Measurements from ENCODE around the gene PIGZ. TPM values are rescaled to one million over a fixed set of nuclear protein-coding genes. Genes with fewer than 3 reads are reported as not detected.

The PIGZ gene
- total RNA-seq, 1 experiment from 2014 or later = 0.69 TPM

DNA sequence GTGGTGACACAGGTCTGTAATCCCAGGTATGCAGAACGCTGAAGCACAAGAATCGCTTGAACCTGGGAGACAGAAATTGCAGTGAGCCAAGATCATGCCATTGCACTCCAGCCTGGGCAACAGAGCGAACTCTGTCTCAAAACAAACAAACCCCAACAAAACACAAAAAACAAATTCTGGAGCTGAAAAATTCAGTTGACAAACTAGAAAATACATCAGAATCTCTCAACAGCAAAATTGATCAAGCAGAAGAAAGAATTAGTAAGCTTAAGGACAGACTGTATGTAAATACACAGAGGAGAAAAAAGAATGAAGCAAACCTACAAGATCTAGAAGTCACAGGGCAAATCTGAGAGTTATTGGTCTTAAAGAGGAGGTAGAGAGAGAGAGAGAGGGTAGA, 51.6 kb downstream of the PIGZ start:
- DNase-seq (ENCODE audit: low spot score) = no peak
- no peaks in the 10 kb centered on the region for H3K27me3 ChIP-seq (replicated peaks; ENCODE audit: insufficient read depth, low read depth, low read length, poor library complexity)
- BruUV-seq (replicated peaks) = no TSS peak
- H3K9me3 ChIP-seq (ENCODE audit: low read depth, low read length, poor library complexity, severe bottlenecking) = no peaks in the 10 kb centered on the region
- ChIA-PET POLR2A (ENCODE audit: low non-redundant PET) (no interaction called here), CTCF (no interaction called here)
- H3K27ac ChIP-seq (ENCODE audit: low read depth, low read length, poor library complexity, severe bottlenecking) = no peak overlapping the region
- no peak overlapping the region for H3K4me3 ChIP-seq (ENCODE audit: low read depth, low read length, poor library complexity, severe bottlenecking)
- H3K4me1 ChIP-seq (ENCODE audit: insufficient read depth, low read length, poor library complexity, severe bottlenecking) = no peaks in the 10 kb centered on the region
- no peaks in the 10 kb centered on the region for H3K36me3 ChIP-seq (ENCODE audit: insufficient read depth, low read length, poor library complexity, severe bottlenecking)
- TF ChIP-seq EZH2 (IDR thresholded peaks at IDR 0.05; ENCODE audit: borderline replicate concordance, low read depth, low read length, poor library complexity, severe bottlenecking) = no peak
- TF ChIP-seq, protein P1, sequence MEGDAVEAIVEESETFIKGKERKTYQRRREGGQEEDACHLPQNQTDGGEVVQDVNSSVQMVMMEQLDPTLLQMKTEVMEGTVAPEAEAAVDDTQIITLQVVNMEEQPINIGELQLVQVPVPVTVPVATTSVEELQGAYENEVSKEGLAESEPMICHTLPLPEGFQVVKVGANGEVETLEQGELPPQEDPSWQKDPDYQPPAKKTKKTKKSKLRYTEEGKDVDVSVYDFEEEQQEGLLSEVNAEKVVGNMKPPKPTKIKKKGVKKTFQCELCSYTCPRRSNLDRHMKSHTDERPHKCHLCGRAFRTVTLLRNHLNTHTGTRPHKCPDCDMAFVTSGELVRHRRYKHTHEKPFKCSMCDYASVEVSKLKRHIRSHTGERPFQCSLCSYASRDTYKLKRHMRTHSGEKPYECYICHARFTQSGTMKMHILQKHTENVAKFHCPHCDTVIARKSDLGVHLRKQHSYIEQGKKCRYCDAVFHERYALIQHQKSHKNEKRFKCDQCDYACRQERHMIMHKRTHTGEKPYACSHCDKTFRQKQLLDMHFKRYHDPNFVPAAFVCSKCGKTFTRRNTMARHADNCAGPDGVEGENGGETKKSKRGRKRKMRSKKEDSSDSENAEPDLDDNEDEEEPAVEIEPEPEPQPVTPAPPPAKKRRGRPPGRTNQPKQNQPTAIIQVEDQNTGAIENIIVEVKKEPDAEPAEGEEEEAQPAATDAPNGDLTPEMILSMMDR (conservative IDR thresholded peaks at IDR 0.05; ENCODE audit: low read depth, low read length) = no peak
- intact Hi-C loops (cut with micrococcal nuclease; ENCODE audit: unreplicated experiment) = no loop called here

DNA sequence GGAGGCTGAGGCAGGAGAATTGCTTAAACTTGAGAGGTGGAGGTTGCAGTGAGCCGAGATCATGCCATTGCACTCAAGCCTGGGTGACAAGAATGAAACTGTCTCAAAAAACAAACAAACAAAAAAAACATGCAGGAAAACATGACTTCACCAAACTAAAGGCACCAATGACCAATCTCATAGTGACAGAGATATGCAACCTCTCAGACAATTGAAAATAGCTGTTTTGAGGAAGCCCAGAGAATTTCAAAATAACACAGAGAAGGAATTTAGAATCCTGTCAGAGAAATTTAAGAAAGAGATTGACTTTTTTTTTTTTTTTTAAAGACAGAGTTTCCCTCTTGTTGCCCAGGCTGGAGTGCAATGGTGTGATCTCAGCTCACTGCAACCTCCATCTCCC, 52.4 kb downstream of the PIGZ start:
- POLR2A ChIA-PET (ENCODE audit: low non-redundant PET) = no interaction called here
- CTCF ChIA-PET = no interaction called here
- H3K27me3 ChIP-seq (replicated peaks; ENCODE audit: insufficient read depth, low read depth, low read length, poor library complexity) = no peaks in the 10 kb centered on the region
- intact Hi-C loops (cut with micrococcal nuclease; ENCODE audit: unreplicated experiment) = no loop called here
- H3K4me1 ChIP-seq (ENCODE audit: insufficient read depth, low read length, poor library complexity, severe bottlenecking) = no peaks in the 10 kb centered on the region
- H3K4me3 ChIP-seq (ENCODE audit: low read depth, low read length, poor library complexity, severe bottlenecking) = no peak overlapping the region
- no peak for TF ChIP-seq EZH2 (IDR thresholded peaks at IDR 0.05; ENCODE audit: borderline replicate concordance, low read depth, low read length, poor library complexity, severe bottlenecking)
- TF ChIP-seq, protein P1 (conservative IDR thresholded peaks at IDR 0.05; ENCODE audit: low read depth, low read length) = no peak
- DNase-seq (ENCODE audit: low spot score) = no peak
- no peak overlapping the region for H3K27ac ChIP-seq (ENCODE audit: low read depth, low read length, poor library complexity, severe bottlenecking)
- no peaks in the 10 kb centered on the region for H3K9me3 ChIP-seq (ENCODE audit: low read depth, low read length, poor library complexity, severe bottlenecking)
- no peaks in the 10 kb centered on the region for H3K36me3 ChIP-seq (ENCODE audit: insufficient read depth, low read length, poor library complexity, severe bottlenecking)
- no TSS peak for BruUV-seq (replicated peaks)

DNA sequence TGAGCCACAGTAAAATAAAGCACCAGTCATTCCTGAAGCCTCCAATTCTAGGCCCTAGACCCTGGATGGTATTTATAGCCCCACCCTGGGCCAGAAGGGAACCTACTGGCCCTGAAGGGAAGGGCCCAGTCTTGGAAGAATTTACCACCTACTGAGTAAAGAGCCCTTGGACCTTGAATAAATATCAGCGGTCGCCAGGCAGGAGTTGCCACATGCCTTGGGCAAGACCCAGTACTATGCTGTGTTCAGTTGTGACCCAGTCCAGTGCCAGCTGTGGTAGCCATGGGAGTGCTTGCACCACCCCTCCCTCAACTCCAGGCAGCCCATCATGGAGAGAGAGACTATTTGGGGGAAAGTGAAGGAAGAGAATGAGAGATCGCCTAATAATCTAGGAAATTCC, 53.3 kb downstream of the PIGZ start:
- intact Hi-C loops (cut with micrococcal nuclease; ENCODE audit: unreplicated experiment) = no loop called here
- no peak for DNase-seq (ENCODE audit: low spot score)
- no peak for TF ChIP-seq EZH2 (IDR thresholded peaks at IDR 0.05; ENCODE audit: borderline replicate concordance, low read depth, low read length, poor library complexity, severe bottlenecking)
- TF ChIP-seq, protein P1 (conservative IDR thresholded peaks at IDR 0.05; ENCODE audit: low read depth, low read length) = no peak
- CTCF ChIA-PET = no interaction called here
- Histone ChIP-seq H3K9me3 (ENCODE audit: low read depth, low read length, poor library complexity, severe bottlenecking) (no peaks in the 10 kb centered on the region), H3K27ac (ENCODE audit: low read depth, low read length, poor library complexity, severe bottlenecking) (no peak overlapping the region), H3K4me3 (ENCODE audit: low read depth, low read length, poor library complexity, severe bottlenecking) (no peak overlapping the region), H3K36me3 (ENCODE audit: insufficient read depth, low read length, poor library complexity, severe bottlenecking) (no peaks in the 10 kb centered on the region), H3K4me1 (ENCODE audit: insufficient read depth, low read length, poor library complexity, severe bottlenecking) (no peaks in the 10 kb centered on the region), H3K27me3 (replicated peaks; ENCODE audit: insufficient read depth, low read depth, low read length, poor library complexity) (no peaks in the 10 kb centered on the region)
- BruUV-seq (replicated peaks) = no TSS peak
- POLR2A ChIA-PET (ENCODE audit: low non-redundant PET) = no interaction called here
